PC-3 (cell line): ENCODE results near the gene PLA2G2F. TPM values are rescaled to one million over a fixed set of nuclear protein-coding genes. Genes with fewer than 3 reads are reported as not detected.

Source experiments
- ATAC-seq: fragments of 200-7000 bp; cut with Tn5 transposase; 2 replicates; pipeline ENCODE4 v1.9.1; 2020; ENCODE audit warnings: mild to moderate bottlenecking, moderate library complexity
- BruUV-seq: library from RNA; stranded (reverse); fragments of 400-500 nt; replicated peaks from 2 replicates; lab custom pipeline; 2021; lab: Mats Ljungman, UMichigan
- CTCF ChIA-PET: fragments of 300-600 bp; sonication (Branson Sonifier 250); formaldehyde crosslinking; loops from one replicate; lab custom pipeline; 2022; ENCODE audit warnings: antibody characterized with exemption; lab: Charles Lee
- POLR2A ChIA-PET: fragments of 300-600 bp; sonication (Branson Sonifier 250); formaldehyde crosslinking; loops from one replicate; lab custom pipeline; 2022; ENCODE audit warnings: antibody characterized with exemption; ENCODE audit not compliant: unreplicated experiment; lab: Charles Lee
- DNase-seq: peaks from one replicate; pipeline ENCODE4 v3.0.0-alpha.2; 2015
- H2AFZ ChIP-seq: fragments of 300-600 bp; sonication (generic); 2 replicates; pipeline ENCODE4 v1.6.0; 2016; ENCODE audit warnings: antibody characterized with exemption, low read length
- H3F3A ChIP-seq: fragments of 300-600 bp; sonication (generic); one replicate; pipeline ENCODE4 v1.6.0; 2017; ENCODE audit warnings: antibody characterized with exemption, low read length, control low read depth, mild to moderate bottlenecking; ENCODE audit not compliant: unreplicated experiment
- H3K27ac ChIP-seq: fragments of 300-600 bp; sonication (generic); 2 replicates; pipeline ENCODE4 v1.5.1; 2016; ENCODE audit warnings: mild to moderate bottlenecking, low read length
- H3K27me3 ChIP-seq: fragments of 300-600 bp; sonication (generic); 2 replicates; pipeline ENCODE4 v1.6.1; 2016; ENCODE audit warnings: low read length, mixed read lengths
- H3K36me3 ChIP-seq: fragments of 300-600 bp; sonication (generic); 2 replicates; pipeline ENCODE4 v1.6.1; 2016; ENCODE audit warnings: low read depth, mixed run types, low read length, mixed read lengths
- H3K4me1 ChIP-seq: fragments of 300-600 bp; sonication (generic); 2 replicates; pipeline ENCODE4 v1.5.1; 2016; ENCODE audit warnings: low read length; ENCODE audit not compliant: insufficient read depth
- H3K4me2 ChIP-seq: fragments of 300-600 bp; sonication (generic); 2 replicates; pipeline ENCODE4 v1.6.0; 2016; ENCODE audit warnings: low read length
- H3K4me3 ChIP-seq: fragments of 300-600 bp; sonication (generic); 2 replicates; pipeline ENCODE4 v1.5.1; 2016; ENCODE audit warnings: mild to moderate bottlenecking, low read length, mixed read lengths
- H3K79me2 ChIP-seq: fragments of 300-600 bp; sonication (generic); 2 replicates; pipeline ENCODE4 v1.6.1; 2017; ENCODE audit warnings: low read length, mixed read lengths
- H3K9ac ChIP-seq: fragments of 300-600 bp; sonication (generic); 2 replicates; pipeline ENCODE4 v1.6.0; 2016; ENCODE audit warnings: mild to moderate bottlenecking, low read length
- H3K9me2 ChIP-seq: fragments of 300-600 bp; sonication (generic); replicated peaks from 2 replicates; pipeline ENCODE4 v1.6.1; 2016; ENCODE audit warnings: mixed run types, low read length, mixed read lengths
- H3K9me3 ChIP-seq: fragments of 300-600 bp; sonication (generic); 2 replicates; pipeline ENCODE4 v1.6.1; 2016; ENCODE audit warnings: low read length, mixed read lengths
- H4K20me1 ChIP-seq: fragments of 300-600 bp; sonication (generic); 2 replicates; pipeline ENCODE4 v1.6.1; 2016; ENCODE audit warnings: low read length, mixed read lengths
- EZH2 ChIP-seq: fragments of 300-600 bp; sonication (generic); IDR thresholded peaks from one replicate; pipeline ENCODE4 v1.6.1; 2017; ENCODE audit warnings: antibody characterized with exemption, mild to moderate bottlenecking, low read length; ENCODE audit not compliant: unreplicated experiment
- EZH2phosphoT487 ChIP-seq: fragments of 300-600 bp; sonication (generic); IDR thresholded peaks from 2 replicates; pipeline ENCODE4 v1.6.1; 2018; ENCODE audit warnings: mild to moderate bottlenecking, antibody characterized with exemption, low read length, borderline replicate concordance
- intact Hi-C: fragments of 100-400 bp; cut with micrococcal nuclease; formaldehyde crosslinking; loops from 2 replicates; pipeline ENCODE4 v1.9.0; 2023
- total RNA-seq: library from RNA; depleted of rRNA; stranded (reverse); fragments of >200 nt; gene quantifications from 2 replicates; pipeline ENCODE4 v1.2.3, GENCODE V29; 2014
- TF ChIP-seq, protein P1 (sequence below): fragments of 300-600 bp; sonication (generic); conservative IDR thresholded peaks from 2 replicates; pipeline ENCODE4 v1.5.1; 2017; ENCODE audit warnings: antibody characterized with exemption, low read depth, mild to moderate bottlenecking, low read length

The PLA2G2F gene
- total RNA-seq, 1 experiment from 2014 or later = 0.18 TPM

DNA sequence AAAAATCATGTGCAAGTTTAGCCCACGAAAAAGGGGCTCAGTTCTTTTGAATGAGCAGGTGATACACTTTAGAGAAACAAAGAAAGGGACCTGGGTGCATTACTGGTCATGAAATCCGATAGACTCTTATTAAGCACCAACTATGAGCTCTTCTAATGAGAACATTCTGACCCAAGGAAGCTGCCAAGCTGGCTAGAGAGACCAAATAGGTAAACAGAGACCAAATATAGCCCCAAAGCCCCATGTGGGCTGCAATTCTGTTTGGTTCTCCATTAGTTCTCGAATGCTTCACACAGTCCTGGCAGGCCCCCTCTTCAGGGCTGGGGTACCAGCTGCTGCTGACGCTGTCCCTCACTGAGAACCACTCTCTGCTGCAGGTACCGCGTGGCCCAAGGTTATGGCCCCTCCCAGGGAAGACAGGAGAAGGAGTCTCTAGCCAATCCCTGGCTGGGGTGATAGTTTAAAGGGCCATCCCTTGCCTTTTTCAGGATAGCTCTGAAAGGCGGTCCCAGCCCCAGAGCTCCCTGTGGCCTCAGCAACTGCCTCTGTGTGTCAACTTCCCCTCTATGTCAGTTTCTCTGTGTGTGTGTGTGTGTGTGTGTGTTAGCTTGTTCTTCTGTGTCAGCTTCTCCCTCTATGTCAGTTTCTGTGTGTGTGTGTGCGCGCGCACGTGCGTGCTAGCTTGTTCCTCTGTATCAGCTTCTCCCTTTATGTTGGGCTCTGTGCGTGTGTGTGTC is 39.7 kb downstream of the PLA2G2F start:
- Histone ChIP-seq H4K20me1 (no peaks in the 10 kb centered on the region), H3K4me3 (no peak overlapping the region), H3K4me2 (no peak overlapping the region), H3K79me2 (no peaks in the 10 kb centered on the region), H3K9me2 (no peaks in the 10 kb centered on the region), H3K27me3 (no peaks in the 10 kb centered on the region), H3K9ac (no peak overlapping the region), H3K9me3 (no peaks in the 10 kb centered on the region), H3K27ac (no peak overlapping the region), H3K36me3 (no peaks in the 10 kb centered on the region), H3F3A (no peaks in the 10 kb centered on the region), H2AFZ (no peak overlapping the region), H3K4me1 (peaks cover 8% of the 10 kb centered on the region; the same call in 1 of the 2 replicates)
- no TSS peak for BruUV-seq
- intact Hi-C loops = no loop called here
- ATAC-seq (no peak), DNase-seq (no peak)
- TF ChIP-seq EZH2phosphoT487 (no peak), EZH2 (no peak)
- TF ChIP-seq, protein P1, sequence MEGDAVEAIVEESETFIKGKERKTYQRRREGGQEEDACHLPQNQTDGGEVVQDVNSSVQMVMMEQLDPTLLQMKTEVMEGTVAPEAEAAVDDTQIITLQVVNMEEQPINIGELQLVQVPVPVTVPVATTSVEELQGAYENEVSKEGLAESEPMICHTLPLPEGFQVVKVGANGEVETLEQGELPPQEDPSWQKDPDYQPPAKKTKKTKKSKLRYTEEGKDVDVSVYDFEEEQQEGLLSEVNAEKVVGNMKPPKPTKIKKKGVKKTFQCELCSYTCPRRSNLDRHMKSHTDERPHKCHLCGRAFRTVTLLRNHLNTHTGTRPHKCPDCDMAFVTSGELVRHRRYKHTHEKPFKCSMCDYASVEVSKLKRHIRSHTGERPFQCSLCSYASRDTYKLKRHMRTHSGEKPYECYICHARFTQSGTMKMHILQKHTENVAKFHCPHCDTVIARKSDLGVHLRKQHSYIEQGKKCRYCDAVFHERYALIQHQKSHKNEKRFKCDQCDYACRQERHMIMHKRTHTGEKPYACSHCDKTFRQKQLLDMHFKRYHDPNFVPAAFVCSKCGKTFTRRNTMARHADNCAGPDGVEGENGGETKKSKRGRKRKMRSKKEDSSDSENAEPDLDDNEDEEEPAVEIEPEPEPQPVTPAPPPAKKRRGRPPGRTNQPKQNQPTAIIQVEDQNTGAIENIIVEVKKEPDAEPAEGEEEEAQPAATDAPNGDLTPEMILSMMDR = no peak
- POLR2A ChIA-PET = no interaction called here
- CTCF ChIA-PET = no interaction called here

DNA sequence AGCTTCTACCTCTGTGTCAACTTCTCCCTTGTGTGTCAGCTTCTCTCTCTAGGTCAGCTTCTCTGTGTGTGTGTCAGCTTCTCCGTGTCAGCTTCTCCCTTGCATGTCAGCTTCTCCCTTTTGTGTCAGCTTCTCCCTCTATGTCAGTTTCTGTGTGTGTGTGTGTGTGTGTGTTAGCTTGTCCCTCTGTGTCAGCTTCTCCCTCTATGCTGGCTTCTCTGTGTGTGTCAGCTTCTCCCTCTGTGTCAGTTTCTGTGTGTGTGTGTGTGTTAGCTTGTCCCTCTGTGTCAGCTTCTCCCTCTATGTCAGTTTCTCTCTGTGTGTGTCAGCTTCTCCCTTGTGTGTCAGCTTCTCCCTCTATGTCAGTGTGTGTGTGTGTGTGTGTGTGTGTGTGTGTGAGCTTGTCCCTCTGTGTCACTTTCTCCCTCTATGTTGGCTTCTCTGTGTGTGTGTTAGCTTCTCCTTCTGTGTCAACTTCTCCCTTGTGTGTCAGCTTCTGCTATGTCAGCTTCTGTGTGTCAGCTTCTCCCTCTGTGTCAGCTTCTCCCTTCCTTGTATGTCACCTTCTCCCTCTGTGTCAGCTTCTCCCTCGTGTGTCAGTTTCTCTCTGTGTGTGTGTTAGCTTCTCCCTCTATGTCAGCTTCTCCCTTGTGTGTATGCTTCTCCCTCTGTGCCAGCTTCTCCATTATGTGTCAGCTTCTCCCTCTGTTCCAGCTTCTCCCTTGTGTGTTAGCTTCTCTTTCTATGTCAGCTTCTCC is 40.4 kb downstream of the PLA2G2F start:
- intact Hi-C loops = no loop called here
- ATAC-seq = no peak
- no peak for TF ChIP-seq EZH2phosphoT487
- TF ChIP-seq, protein P1 = no peak
- TF ChIP-seq EZH2 = no peak
- Histone ChIP-seq H3K4me2 (no peak overlapping the region), H3K9me2 (no peaks in the 10 kb centered on the region), H3K9me3 (no peaks in the 10 kb centered on the region), H3K4me3 (no peak overlapping the region), H2AFZ (no peak overlapping the region), H3K27me3 (no peaks in the 10 kb centered on the region), H3K36me3 (no peaks in the 10 kb centered on the region), H3K79me2 (no peaks in the 10 kb centered on the region), H3K9ac (no peak overlapping the region), H4K20me1 (no peaks in the 10 kb centered on the region), H3K27ac (no peak overlapping the region), H3K4me1 (peaks cover 8% of the 10 kb centered on the region; the same call in 1 of the 2 replicates), H3F3A (no peaks in the 10 kb centered on the region)
- ChIA-PET CTCF (interaction anchor here (1.2 kb wide), 1 partner anchor 33 kb away, joined by 3 read pairs; no protein-coding TSS in a partner anchor), POLR2A (no interaction called here)
- BruUV-seq = no TSS peak
- DNase-seq = no peak
